HTERT RPE-1 (cell line): ENCODE measurements around the gene TPM4.
"Not testable (repeated sequence)": the region's sequence is repeated elsewhere in the genome, so short reads cannot be mapped to it uniquely, and the experiment has no call there.

Source experiments
- in situ Hi-C: fragments of 300-500 bp; cut with MboI; formaldehyde crosslinking; loops from 4 replicates; pipeline ENCODE4 v1.14.3; 2020; ENCODE audit warnings: low sequenced_read_pairs

The TPM4 gene

DNA sequence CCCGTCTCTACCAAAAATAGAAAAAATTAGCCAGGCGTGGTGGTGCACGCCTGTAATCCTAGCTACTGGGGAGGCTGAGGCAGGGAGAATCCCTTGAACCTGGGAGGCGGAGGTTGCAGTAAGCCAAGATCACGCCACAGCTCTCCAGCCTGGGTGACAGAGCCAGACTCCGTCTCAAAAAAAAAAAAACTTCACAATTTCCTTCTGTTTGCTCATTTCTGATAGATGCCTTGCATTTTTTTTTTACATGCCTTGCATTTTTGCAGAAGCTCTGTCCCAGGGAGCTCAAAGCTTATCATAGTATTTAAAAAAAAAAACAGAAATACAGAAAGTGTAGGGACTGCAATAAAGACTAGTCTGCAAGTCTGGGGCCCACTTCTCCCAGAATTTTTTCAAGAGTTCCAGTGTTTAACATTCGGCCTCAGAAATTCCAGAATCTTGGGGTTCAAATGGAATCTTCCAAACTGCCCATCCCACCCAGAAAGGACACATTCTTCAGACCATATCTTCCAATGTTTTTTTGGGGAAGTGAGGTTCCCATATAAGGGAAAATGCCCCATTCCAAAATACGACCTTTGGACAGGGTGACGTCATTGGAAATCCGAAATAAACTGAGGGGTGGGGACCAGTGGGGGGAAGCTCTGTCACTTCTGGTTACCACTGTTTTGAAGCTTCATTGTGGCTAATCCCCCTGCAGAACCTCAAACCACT lies 18.2 kb downstream of the TPM4 start:
- in situ Hi-C loops: no loop called here

DNA sequence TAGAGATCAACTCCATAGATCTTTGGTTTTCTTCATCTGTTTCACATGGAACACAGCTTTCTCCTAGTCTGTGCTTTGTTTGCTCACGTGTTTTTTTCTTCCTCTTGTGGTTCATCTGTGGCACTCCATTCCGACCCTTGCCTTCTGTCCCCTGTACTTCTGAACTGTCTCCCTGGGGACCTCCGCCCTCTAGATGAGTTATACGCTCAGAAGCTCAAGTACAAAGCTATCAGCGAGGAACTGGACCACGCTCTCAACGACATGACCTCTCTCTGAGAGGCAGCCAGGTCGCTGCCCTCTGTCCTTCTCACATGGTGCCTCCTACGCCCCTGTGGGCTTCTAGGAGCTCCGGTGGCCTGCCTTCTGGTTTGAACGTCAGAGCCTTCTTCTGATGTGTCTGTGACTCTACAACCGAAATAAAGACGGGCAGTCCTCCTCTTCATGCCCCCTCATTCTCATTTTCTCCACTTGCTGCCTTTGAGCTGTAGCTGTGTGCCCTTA lies 18.8 kb downstream of the TPM4 start:
- in situ Hi-C loops: no loop called here

DNA sequence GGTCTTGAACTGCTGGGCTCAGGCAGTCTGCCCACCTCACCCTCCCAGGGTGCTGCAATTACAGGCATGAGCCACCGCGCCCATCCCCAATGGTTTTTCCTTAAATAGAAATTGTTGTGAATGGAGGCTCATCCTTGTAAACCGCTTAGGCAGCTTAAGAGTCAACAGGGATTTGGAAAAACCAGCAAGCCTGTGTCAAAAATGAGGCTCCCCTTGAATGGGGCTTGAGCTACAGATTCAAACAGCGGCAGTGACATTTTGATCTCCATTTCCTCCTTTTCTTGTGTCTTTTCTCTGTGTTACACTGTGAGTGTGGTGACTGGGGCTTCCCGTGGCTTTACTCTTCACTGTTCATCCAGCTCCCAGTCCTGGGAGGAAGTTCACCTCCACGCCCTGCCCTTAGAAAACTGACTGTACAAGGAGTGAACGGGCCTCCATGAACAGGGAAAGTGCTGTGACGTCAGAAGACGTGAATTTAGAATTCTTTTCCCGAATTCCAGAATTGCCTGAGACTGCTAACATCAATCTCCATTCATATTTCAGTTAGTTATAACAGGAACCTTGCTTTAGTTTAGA lies 20.1 kb downstream of the TPM4 start:
- in situ Hi-C loops: no loop called here

DNA sequence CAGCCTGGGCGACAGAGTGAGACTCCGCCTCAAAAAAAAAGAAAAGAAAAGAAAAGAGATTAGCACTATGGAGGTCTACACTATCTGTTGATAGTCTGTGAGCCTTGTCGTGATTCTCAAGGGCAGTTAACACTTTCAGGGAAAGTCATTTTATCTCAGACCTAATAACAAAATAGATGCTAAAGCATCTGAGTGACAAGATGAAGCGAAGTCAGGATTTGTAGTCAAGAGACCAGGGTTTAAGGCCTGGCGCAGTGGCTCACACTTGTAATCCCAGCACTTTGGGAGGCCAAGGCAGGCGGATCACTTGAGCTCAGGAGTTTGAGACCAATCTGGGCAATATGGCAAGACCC lies 22.1 kb downstream of the TPM4 start:
- in situ Hi-C loops: no loop called here

DNA sequence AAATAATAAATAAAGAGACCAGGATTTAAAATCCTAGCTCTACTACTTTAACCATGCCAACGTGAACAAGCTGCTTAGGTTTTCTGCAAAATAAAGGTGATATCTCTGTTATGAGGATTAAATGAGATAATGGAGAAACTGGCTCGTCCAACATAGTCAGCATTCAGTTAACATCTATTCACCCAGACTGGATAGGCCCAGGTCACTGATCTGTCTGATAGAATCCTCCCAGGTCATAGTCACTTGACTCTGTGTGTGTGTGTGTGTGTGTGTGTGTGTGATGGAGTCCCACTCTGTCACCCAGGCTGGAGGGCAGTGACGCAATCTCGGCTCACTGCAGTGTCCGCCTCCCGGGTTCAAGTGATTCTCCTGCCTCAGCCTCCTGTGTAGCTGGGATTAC lies 22.5 kb downstream of the TPM4 start:
- in situ Hi-C loops: no loop called here

DNA sequence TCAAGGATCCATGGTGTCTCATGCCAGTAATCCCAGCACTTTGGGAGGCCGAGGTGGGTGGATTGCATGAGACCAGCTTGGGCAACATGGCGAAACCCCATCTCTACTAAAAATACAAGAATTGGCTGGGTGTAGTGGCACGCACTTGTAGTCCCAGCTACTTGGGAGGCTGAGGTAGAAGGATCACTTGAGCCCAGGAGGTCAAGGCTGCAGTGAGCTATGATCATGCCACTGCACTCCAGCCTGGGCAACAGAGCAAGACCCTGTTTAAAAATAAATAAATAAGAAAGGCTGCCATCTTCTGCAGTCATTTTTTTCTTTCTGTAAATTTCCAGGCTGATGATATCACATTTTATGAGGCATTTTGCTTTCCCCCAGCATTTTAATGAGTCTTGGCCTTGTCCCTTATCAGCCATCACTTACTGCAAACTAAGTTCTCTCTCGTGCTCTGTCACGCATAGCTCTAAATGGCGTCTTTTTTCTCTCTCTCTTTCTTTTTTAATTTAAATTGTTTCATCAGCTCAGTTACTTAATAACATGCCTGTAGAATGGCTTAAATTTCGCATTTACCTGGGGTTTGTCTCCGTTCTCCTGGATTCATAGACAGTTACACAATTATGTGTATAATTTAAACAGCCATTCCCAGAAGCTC lies 23.1 kb downstream of the TPM4 start:
- in situ Hi-C loops: not testable (repeated sequence)

DNA sequence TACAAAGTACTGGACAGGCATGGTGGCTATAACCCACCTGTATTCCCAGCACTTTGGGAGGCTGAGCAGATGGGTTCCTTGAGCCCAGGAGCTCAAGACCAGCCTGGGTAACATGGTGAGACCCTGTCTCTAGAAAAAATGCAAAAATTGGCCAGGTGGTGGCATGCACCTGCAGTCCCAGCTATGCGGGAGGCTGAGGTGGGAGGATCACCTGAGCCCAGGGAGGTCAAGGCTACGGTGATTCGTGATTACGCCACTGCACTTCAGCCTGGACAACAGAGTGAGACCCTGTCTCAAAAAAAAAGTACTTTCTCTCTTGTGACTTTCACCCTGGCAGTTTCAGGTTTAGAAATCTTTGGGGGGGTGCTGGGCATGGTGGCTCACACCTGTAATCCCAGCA lies 24.2 kb downstream of the TPM4 start:
- in situ Hi-C loops: no loop called here

DNA sequence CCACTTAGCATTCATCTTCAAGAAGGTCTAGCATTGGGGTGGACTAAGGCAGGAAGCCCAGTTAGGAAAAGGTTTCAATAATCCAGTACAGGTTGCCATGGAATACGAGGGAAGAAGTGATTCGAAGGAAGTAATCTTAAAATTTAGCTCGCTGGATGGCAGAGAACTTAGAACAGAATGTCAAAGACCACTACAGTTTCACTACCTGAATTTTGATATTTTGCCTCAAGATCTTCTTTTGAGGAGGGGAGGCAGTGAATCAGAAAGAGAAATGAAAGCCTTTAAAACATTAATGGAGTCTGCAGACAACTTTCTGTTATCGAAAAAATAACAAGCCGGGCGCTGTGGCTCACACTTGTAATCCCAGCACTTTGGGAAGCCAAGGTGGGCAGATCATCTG lies 28.4 kb downstream of the TPM4 start:
- in situ Hi-C loops: no loop called here

DNA sequence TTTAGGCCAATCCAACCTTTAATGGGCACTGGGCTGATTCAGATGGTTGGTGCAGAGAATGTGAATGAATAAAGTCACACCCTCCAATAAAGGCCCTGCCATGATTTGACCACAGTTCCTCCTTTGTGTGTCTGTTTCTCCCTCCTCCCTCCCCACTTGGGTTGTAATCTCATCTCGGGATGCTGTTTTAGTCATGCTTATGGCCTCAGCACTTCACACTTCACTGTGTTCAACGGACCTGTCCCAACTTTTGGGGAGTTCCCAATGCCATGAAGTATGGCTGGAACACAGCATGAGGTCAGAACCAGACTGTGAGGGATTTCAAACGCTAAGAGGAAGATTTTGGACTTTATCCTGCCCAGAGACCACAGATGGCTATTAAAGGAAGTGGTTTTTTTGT lies 29.8 kb downstream of the TPM4 start:
- in situ Hi-C loops: no loop called here

DNA sequence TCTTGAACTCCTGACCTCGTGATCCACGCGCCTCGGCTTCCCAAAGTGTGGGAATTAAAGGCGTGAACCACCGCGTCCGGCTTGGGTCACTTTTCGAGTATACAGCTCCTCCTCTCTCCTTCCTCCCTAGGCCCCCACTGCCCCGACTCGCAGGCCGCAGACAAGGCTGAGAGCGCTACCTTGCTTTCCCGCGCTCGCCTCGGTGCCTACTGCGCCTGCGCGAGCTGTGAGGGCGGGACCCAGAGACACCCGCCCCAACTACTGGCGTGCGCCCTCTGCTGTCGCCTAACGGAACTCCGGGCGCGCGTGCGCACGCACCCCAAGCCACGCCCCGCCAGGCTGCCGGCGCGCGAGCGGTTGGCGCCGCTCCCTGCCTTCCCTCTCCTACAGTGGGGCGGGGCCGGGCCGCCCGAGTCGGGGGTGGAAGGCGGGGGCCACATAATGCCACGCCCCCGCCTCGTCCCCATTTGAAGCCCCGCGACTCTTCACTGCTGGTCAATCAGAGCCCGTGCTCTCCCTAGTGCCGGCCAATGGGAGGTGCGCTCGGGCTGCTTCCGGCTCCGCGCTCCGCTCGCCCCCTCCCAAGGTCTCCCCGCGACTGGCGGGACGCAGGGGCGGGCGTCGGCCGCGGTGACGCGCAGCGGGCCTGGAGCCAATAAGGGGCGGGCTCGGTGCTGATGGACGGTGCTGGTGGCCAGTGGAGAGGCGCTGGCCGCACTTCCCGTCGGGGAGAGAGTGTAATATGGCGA lies 35.0 kb downstream of the TPM4 start, which contains the start of gene RAB8A:
Gene RAB8A (plus strand): TSS at position 730 of the 749 bp plus-strand sequence. CDS start 13 bp downstream, at position 743.
- in situ Hi-C loops: no loop called here

DNA sequence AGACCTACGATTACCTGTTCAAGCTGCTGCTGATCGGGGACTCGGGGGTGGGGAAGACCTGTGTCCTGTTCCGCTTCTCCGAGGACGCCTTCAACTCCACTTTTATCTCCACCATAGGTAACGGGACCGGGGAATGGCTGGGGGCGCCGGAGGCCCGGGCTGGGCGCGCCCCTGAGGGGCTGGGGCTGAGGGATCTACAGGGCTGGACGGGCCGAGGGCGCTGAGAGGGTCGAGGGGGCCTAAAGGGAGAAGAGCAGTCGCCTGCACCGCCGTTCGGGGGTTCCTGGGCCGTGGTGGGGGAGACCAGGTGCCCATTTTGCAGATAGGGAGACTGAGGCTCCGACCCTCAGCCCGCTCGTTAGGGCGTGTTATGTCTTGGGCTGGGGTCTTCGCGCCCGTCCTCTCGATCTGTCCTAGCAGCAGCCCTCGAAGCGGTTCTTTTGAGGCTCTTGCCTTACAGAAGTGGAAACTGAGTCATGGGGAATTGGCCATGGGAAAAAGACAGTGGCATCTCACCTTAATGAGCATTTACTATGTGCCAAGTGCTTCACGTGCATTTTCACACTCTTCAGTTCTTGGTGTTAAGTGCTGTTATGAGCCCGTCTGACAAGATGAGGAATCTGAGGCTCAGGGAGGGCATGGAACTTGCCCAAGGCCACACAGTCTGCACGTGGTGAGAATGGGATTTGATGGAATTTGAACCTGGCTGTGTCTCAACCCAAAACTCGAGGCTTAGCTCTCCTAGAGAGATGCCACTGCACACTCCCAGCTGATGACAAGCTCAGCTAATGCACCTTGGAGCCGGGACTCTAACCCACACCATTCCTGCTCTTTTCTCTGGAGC lies 35.8 kb downstream of the TPM4 start:
- in situ Hi-C loops: no loop called here

DNA sequence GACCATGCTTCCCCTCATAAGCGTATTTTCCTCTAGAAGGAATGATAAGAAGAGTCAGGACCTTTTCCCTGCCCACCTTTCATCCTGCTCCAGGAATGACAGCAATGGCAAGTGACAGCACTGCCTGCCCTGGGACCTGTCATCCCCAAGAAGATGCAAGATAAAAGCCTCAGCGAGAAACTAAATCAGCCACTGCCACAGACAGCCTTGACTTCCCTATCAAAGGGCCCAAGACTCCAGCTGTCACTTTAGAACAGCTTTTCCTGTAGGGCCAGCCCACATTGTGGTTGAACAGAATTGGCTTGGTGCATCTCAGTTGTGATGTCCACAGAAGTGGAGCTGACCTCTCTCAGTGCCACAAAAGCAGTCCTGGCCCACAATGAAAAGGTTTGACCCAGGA lies 36.5 kb downstream of the TPM4 start:
- in situ Hi-C loops: no loop called here

DNA sequence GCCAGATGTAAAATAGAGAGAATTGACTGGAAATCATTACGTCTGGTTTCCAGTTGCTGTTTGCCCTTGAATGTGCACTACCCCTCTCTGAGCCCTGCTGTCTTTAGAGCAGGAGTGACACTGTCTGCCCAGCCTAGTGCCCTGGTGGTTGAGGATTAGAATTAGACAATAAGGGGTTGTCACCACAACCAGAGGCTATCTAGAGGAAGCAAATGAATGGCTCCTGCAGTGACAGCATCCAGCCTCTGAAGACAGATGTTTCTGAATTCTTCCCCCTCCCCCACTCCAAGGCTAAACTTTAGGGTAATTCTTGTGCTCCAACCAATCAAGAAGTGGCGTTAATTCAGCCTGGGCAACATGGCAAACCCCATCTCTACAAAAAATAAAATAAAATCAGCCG lies 37.4 kb downstream of the TPM4 start:
- in situ Hi-C loops: no loop called here

DNA sequence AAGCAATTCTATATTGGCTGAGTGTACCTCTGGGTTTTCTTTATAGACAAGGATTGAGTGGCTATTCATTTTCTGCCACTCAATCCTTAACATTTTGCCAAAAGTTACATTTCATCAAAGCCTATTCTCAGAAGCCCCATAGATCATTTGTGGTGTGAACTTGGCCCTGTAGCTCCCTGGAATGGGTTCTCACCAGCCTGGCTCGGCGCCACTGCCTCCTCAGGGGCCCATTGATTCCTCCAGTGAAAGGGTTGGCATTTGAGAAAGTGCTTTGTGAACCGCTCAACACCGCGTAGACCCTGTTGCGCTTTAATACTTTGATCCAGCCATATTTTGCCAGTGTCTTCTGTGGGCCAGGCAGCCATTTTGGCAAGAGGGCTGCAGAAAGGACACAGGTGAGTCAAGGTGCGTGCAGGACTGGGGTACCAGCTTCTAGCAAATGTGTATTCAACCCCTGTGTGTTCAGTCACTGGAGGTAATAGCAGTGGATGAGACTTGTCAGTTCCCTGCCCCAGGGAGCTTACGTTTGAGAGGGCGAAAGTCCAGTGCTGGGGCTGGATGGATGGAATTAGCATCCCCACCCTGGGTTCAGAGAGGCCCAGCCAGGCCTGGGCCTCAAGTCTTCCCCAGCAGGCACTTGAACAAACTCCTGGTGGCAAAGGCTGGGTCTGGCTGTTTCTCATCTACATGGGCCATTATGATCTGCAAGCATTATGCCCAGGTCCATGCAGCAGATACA lies 39.2 kb downstream of the TPM4 start:
- in situ Hi-C loops: no loop called here

DNA sequence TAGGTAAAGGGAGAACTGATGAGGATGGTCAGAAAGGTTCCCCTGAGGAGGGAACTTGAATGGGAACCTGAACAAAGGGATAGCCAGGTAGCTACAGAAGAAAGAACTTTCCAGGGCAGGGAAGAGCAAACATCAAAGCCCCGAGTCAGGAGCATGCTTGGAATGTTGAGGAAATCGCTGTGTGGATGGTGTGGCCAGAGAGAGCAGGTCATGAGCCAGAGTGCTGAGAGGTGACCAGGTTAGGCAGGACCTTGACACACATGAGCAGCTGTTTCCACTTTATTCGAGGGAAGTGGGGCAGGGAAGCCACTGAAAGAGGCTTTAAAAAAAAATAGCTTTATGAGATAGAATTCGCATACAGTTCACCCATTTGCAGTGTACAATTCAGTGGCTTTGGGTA lies 39.8 kb downstream of the TPM4 start:
- in situ Hi-C loops: no loop called here

DNA sequence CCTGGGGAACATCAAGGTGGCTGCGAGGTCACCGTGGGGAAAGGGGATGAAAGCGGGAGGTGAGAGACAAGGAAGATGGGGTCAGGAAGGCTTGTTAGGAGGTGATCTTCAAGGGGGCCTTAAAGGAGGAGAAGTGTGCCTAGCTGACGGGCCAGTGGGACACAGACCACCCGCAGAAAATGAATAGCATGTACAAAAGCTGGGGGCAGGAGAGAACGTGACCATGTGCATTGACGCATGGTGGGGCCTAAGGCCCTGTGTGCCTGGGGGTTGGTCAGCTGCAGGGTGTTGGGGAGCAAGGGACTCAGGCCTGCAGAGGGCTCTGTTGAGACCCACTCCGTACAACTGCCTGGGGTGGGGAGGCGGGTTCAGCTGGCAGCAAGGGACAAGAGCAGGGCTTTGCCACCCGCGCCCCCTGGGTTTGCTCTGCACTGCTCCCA lies 41.3 kb downstream of the TPM4 start:
- in situ Hi-C loops: no loop called here

DNA sequence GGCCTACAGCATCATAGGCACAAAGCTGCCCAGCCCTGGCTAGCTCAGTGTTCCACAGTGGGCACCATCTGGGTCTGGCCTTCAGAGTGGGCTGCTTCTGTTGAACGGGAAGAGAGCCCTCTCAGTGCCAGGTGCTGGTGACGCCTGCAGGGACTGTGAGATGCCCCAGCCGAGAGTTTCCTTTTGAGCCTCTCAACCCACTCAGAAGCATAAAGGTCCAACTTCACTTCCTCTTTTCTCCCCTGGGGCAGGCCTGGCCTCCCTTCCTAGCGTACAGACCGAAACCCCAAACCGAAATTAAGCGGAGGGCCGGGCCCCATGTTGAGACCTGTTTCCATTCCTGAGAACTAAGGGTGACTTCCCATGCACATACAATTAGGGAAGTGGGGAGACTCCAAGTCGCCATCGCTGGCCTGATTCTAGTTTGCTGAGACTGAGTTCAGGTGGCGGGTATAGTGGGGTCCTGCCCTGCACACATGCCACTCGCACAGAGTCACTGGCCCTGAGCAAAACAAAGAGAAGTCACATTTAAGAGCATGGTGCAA lies 42.3 kb downstream of the TPM4 start:
- in situ Hi-C loops: no loop called here

DNA sequence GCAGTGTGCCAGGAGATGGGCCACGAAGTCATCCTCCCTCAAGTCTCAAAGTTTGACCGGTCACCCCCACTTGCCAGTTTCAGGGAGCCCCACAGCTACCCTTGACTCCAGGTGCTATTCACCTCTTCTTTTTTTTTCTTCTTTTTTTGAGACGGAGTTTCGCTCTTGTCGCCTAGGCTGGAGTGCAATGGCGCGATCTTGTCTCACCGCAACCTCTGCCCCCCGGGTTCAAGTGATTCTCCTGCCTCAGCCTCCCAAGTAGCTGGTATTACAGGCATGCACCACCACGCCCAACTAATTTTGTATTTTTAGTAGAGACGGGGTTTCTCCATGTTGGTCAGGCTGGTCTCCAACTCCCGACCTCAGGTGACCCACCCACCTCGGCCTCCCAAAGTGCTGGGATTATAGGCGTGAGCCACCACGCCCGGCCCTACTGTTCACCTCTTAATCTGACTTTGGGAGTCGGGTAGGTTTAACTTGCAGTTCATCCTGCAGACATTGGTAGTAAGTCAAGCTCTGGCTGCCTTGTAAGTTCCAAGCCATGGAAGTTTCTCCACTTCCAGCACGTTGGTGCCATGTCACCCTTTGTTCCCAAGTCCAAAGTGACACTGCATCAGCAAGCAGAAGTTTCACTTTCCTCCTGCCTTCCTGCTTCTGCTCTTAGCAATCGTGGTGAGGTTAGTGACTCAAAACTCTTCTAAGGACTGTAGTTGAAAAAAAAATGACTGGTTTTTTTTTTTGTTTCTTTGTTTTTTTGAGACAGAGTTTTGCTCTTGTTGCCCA lies 43.0 kb downstream of the TPM4 start:
- in situ Hi-C loops: not testable (repeated sequence)

DNA sequence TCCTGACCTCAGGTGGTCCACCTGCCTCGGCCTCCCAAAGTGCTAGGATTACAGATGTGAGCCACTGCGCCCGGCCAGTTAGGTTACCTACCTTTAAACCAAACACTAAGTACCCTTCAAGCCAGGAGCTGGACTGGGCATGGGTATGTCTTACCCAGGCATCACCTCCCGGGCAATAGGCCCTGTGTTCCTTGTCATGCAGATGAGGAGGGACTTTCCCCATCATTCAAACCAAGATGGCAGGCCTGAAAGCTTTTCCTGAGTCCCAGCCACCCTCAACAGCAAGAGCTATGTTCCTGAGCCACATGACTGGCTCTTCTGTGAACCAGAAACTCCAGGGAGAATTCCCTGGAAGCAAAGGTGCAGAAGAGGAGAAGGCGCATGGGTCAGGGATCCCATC lies 44.8 kb downstream of the TPM4 start:
- in situ Hi-C loops: no loop called here
